ENCODE results near the gene PRPF40B.
"Not testable (repeated sequence)": the region's sequence is repeated elsewhere in the genome, so short reads cannot be mapped to it uniquely, and the experiment has no call there.

PRPF40B gene

GRCh38 chr12:49623142-49623904, at the start of gene PRPF40B:
Gene PRPF40B, plus strand, starts transcription at chr12:49623561. Its CDS starts 30 bp downstream, at chr12:49623591.
- peak; percentile 81 for DNase-seq

- DNase-seq: no peak
These were observed 45.6 kb upstream of the PRPF40B start for GRCh38 chr12:49577589-49578315.

GRCh38 chr12:49578471-49579112, 44.8 kb upstream of the PRPF40B start:
- no peak for DNase-seq

- DNase-seq: peak; percentile 77
These were observed 42.5 kb upstream of the PRPF40B start for GRCh38 chr12:49580572-49581535.

- DNase-seq: no peak
These were observed 41.2 kb upstream of the PRPF40B start for GRCh38 chr12:49582201-49582600.

GRCh38 chr12:49582850-49583249, 40.5 kb upstream of the PRPF40B start:
- DNase-seq: no peak

GRCh38 chr12:49583366-49584094, 39.8 kb upstream of the PRPF40B start:
- no peak for DNase-seq

GRCh38 chr12:49584591-49584990, 38.8 kb upstream of the PRPF40B start:
- no peak for DNase-seq

GRCh38 chr12:49585477-49586459, 37.6 kb upstream of the PRPF40B start:
- no peak for DNase-seq

GRCh38 chr12:49587174-49587908, 36.0 kb upstream of the PRPF40B start:
- no peak for DNase-seq

- no peak for DNase-seq
These were observed 35.1 kb upstream of the PRPF40B start for GRCh38 chr12:49588281-49588680.

GRCh38 chr12:49588721-49589516, 34.4 kb upstream of the PRPF40B start:
- DNase-seq: peak; percentile 70

GRCh38 chr12:49598527-49598926, 24.8 kb upstream of the PRPF40B start:
- DNase-seq: no peak

GRCh38 chr12:49599961-49600360, 23.4 kb upstream of the PRPF40B start:
- DNase-seq: no peak

GRCh38 chr12:49603721-49604120, 19.6 kb upstream of the PRPF40B start:
- no peak for DNase-seq

GRCh38 chr12:49604856-49605255, 18.5 kb upstream of the PRPF40B start:
- DNase-seq: no peak

GRCh38 chr12:49605539-49605938, 17.8 kb upstream of the PRPF40B start, which contains the start of gene FAM186B:
Gene FAM186B, minus strand, starts transcription at chr12:49605639. Its CDS starts 162 bp downstream, at chr12:49605477.
- not testable (repeated sequence) for DNase-seq

- DNase-seq: no peak
These were observed 14.1 kb upstream of the PRPF40B start for GRCh38 chr12:49609059-49609874.
